NK-92 treated with Interleukin-12 subunit alpha and Interleukin-12 subunit beta, amount 100 ng/mL, for 24 hours (cell line): ENCODE measurements around the gene COL6A1.

Source experiments
- DNase-seq: peaks from one replicate; lab custom pipeline; 2025; lab: John Stamatoyannopoulos, UW

COL6A1 gene

GRCh38 chr21:45982092-45982757 lies 655 bp downstream of the COL6A1 start:
- no peak for DNase-seq

- DNase-seq: no peak
Measured at GRCh38 chr21:45982758-45983648, 1.4 kb downstream of the COL6A1 start.

- DNase-seq: no peak
Measured at GRCh38 chr21:45983649-45983965, 2.0 kb downstream of the COL6A1 start.

GRCh38 chr21:45983981-45984551 lies 2.5 kb downstream of the COL6A1 start:
- DNase-seq: no peak

GRCh38 chr21:45984584-45985095 lies 3.1 kb downstream of the COL6A1 start:
- no peak for DNase-seq

- DNase-seq: no peak
Measured at GRCh38 chr21:45985471-45986315, 4.1 kb downstream of the COL6A1 start.

GRCh38 chr21:45986316-45987051 lies 4.9 kb downstream of the COL6A1 start:
- no peak for DNase-seq

- no peak for DNase-seq
Measured at GRCh38 chr21:45987121-45987711, 5.6 kb downstream of the COL6A1 start.

GRCh38 chr21:45988366-45989347 lies 7.1 kb downstream of the COL6A1 start:
- no peak for DNase-seq

GRCh38 chr21:45989355-45990048 lies 7.9 kb downstream of the COL6A1 start:
- DNase-seq: no peak

- no peak for DNase-seq
Measured at GRCh38 chr21:45990049-45990711, 8.6 kb downstream of the COL6A1 start.

GRCh38 chr21:45990741-45991605 lies 9.4 kb downstream of the COL6A1 start:
- DNase-seq: no peak

GRCh38 chr21:45991606-45992300 lies 10.2 kb downstream of the COL6A1 start:
- no peak for DNase-seq

GRCh38 chr21:45992301-45993209 lies 11.0 kb downstream of the COL6A1 start:
- no peak for DNase-seq

GRCh38 chr21:45993210-45994085 lies 11.9 kb downstream of the COL6A1 start:
- no peak for DNase-seq
